BE2C (cell line): Measurements from ENCODE around the gene CXCL12.

Experiments
- DNase-seq: peaks from one replicate; pipeline ENCODE4 v3.0.0-alpha.2; 2020
- H3K27me3 ChIP-seq: fragments of 250-450 bp; sonication (Bioruptor Pico); 2 replicates; pipeline ENCODE4 v1.5.1; 2020; ENCODE audit warnings: mild to moderate bottlenecking
- H3K36me3 ChIP-seq: fragments of 250-450 bp; sonication (Bioruptor Pico); 2 replicates; pipeline ENCODE4 v1.5.1; 2020; ENCODE audit warnings: mild to moderate bottlenecking
- H3K4me1 ChIP-seq: fragments of 250-450 bp; sonication (Bioruptor Pico); 2 replicates; pipeline ENCODE4 v1.5.1; 2020
- H3K4me3 ChIP-seq: 2 replicates; pipeline ENCODE4 v1.5.1; 2011; ENCODE audit warnings: low read depth, low read length
- H3K9me3 ChIP-seq: fragments of 250-450 bp; sonication (Bioruptor Pico); 2 replicates; pipeline ENCODE4 v1.5.1; 2020
- TF ChIP-seq, protein P1 (sequence below): IDR thresholded peaks from 2 replicates; pipeline ENCODE4 v1.5.1; 2012; ENCODE audit warnings: mild to moderate bottlenecking, low read depth, low read length

The CXCL12 gene

DNA sequence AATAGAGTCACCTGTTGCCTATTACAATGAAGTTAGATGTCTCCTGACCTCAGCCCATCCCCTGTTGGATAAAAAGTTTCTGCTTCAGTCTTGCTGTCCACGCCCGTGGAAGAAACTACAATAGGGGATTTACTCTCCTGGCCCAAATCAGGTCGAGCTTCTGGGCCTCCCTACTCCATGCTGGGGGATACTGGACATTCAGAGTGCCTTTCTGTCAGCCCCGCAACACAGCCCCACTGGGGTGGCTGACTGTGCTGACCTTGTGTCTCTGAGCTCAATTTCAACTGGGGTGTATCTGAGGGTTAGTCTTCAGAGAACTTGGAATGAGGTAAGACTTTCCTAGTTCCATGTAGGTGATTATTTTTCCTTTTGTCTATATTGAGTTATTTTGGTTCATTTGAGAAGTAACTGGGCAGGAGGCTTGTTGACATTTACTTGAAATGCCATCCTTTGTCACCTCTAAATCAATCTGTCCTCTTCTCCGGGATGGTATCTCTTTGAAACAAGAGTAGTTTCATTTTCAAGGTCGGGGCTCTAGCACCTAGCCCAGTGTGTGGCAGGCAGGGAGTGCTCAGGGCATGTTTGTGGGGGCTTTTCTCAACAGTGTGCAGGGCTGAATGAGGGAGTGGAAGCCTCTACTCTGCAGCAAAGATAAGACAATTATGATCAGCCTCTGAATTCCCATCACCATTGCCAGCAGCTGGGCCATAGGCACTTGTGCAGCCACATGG, 17.7 kb upstream of the CXCL12 start:
- Histone ChIP-seq H3K4me3 (no peak overlapping the region), H3K36me3 (no peaks in the 10 kb centered on the region), H3K27me3 (peaks cover 11% of the 10 kb centered on the region; the same call in 1 of the 2 replicates), H3K9me3 (no peaks in the 10 kb centered on the region), H3K4me1 (no peaks in the 10 kb centered on the region)
- TF ChIP-seq, protein P1, sequence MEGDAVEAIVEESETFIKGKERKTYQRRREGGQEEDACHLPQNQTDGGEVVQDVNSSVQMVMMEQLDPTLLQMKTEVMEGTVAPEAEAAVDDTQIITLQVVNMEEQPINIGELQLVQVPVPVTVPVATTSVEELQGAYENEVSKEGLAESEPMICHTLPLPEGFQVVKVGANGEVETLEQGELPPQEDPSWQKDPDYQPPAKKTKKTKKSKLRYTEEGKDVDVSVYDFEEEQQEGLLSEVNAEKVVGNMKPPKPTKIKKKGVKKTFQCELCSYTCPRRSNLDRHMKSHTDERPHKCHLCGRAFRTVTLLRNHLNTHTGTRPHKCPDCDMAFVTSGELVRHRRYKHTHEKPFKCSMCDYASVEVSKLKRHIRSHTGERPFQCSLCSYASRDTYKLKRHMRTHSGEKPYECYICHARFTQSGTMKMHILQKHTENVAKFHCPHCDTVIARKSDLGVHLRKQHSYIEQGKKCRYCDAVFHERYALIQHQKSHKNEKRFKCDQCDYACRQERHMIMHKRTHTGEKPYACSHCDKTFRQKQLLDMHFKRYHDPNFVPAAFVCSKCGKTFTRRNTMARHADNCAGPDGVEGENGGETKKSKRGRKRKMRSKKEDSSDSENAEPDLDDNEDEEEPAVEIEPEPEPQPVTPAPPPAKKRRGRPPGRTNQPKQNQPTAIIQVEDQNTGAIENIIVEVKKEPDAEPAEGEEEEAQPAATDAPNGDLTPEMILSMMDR: no peak
- DNase-seq: no peak

DNA sequence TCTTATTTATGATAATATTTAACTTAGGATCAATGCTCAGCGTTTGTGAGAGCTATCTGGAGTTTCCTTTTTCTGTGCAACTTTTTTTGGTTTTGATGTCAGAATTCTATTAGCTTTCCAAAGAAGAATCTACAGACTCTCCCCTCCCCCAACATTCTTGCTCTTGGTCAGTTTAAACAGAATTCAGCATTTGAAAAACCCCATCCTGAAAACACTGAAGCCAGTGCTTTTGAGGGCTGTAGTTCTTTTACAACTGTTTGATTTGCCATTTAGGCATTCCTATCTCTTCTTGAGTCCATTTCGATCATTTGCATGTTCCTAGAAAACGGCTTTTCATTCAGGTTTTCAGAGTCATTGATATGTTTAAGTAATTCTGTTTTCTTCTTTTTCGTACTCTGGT, 15.6 kb upstream of the CXCL12 start:
- no peak for DNase-seq
- H3K36me3 ChIP-seq: no peaks in the 10 kb centered on the region
- no peaks in the 10 kb centered on the region for H3K9me3 ChIP-seq
- peaks cover 11% of the 10 kb centered on the region; the same call in 1 of the 2 replicates for H3K27me3 ChIP-seq
- H3K4me1 ChIP-seq: no peaks in the 10 kb centered on the region
- TF ChIP-seq, protein P1: no peak
- no peak overlapping the region for H3K4me3 ChIP-seq

DNA sequence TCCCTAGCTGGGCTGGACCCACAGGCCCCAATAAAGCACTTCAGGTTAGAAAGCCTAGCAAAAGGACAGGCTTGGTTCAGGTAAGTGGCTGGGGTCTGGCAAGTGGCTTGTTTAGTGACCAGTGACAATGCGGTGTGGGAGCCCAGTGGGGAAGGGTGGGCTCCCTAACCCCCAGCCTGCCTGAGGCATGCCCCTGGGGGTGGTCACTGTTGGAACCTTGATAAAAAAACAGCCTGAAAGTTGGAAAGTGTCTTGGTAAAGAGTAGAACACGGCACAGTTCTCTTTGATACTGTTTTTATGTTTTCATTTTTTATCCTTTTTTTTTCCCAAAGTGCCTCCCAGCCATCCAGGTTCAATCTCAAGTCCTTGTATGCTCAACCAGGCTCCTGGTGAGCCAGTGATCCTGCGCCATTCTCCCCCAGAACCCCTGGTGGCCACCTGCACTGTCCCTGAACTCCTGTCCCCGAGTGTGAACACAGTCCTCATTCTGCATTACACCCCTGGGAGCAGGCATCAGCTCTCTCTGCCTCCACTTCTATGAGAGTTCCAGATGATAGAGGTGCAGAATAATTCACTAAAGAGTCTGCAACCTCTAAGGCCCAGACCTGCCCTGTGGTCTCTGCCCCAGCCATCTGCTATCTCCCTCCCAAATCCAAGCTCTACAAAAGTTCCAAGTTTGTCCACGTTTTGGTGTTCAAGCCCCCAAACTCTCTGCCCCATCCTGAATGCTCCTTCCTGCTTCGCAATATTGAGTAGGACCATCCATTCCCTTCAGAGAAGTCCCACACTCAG, 15.0 kb upstream of the CXCL12 start:
- H3K36me3 ChIP-seq: no peaks in the 10 kb centered on the region
- no peak for DNase-seq
- no peaks in the 10 kb centered on the region for H3K4me1 ChIP-seq
- peaks cover 11% of the 10 kb centered on the region; the same call in 1 of the 2 replicates for H3K27me3 ChIP-seq
- TF ChIP-seq, protein P1: no peak
- H3K4me3 ChIP-seq: no peak overlapping the region
- H3K9me3 ChIP-seq: no peaks in the 10 kb centered on the region

DNA sequence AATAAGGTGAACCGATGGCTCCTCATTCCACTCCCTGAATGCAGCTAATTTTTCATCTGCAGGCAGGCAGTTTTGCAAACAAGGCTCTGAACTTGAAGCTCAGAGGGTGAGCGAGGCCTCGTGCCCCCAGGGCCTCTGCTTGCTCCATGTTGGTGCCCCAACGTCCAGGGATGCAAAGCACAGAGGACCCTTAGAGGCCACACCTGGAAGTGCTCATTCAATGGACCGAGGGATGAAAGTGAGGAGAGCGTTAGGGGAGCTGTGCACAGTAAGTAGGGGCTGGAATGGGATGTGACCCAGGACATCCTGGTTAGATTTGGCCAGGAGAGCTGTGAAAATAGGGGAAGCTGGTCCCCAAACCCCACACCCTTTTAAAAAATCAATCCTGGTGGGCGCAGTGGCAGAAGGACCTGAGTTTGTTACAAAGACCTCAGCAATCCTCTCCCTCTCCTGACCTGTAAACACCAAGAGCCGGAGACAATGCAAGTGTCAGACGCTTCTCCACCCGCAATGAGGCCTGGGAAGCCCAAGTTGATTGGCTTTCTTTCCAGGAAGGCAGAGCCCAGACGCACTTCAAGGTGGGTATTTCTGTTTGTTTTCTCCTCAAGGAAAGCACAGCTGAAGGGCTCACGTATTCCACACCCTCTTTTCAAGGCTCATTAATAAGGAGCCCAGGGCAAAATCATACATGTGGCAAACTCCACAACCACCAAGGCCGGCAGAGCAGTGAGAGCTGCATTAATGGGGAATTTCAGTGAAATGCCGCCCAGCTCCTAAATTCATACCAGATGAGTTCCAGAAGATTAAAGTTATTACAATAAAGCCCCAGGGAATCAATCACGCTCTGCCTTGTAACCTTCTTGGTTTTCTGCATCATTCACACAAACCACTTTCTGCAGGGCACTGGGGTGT, 14.1 kb upstream of the CXCL12 start:
- peaks cover 11% of the 10 kb centered on the region; the same call in 1 of the 2 replicates for H3K27me3 ChIP-seq
- no peaks in the 10 kb centered on the region for H3K4me1 ChIP-seq
- H3K36me3 ChIP-seq: no peaks in the 10 kb centered on the region
- no peaks in the 10 kb centered on the region for H3K9me3 ChIP-seq
- TF ChIP-seq, protein P1: no peak
- H3K4me3 ChIP-seq: no peak overlapping the region
- DNase-seq: no peak

DNA sequence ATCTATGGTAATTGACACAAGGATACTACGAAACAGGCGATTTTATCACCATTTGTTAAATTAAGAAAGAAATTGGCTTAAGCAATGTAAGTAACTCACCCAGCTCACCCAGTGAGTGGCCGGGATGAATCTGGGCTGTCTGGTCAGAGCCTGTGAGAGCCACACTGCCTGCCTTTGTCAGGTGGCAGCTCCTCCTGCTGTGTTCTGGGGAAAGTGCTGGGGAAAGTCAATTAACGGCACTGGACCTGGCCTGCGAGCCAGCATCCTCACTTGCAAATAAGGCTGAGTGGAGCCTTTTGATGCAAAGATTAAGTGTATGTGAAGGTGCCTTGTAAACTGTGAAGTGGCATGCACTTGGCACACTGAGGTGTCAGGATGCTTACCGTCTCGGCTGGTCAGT, 13.4 kb upstream of the CXCL12 start:
- H3K27me3 ChIP-seq: peaks cover 11% of the 10 kb centered on the region; the same call in 1 of the 2 replicates
- TF ChIP-seq, protein P1: no peak
- DNase-seq: no peak
- H3K9me3 ChIP-seq: no peaks in the 10 kb centered on the region
- H3K4me3 ChIP-seq: no peak overlapping the region
- no peaks in the 10 kb centered on the region for H3K4me1 ChIP-seq
- no peaks in the 10 kb centered on the region for H3K36me3 ChIP-seq
